8988T (cell line): ENCODE measurements around the gene WASF1.
"Not testable (repeated sequence)": the region's sequence is repeated elsewhere in the genome, so short reads cannot be mapped to it uniquely, and the experiment has no call there.

Experiments
- DNase-seq: peaks from one replicate; pipeline ENCODE4 v3.0.0; 2011

The WASF1 gene

DNA sequence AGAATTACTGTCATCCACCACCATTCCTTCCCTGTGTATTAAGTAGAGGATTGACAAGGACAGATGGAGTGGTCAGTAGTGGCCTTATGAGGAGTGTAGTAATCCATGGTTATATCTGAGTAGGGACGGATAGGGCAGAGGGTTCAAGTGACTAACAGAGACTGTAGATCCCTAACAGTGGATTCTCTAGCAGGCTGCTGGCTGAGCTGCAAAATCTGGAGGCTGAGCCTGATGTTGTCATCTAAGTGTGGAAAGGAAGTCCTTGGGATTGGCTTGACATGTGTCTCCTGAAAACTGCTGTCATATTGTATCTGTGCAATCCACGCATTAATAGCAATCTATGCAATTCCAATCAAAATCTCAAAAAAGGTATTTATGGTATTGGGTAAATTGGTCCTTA, 94.2 kb downstream of the WASF1 start:
- DNase-seq, result no peak

DNA sequence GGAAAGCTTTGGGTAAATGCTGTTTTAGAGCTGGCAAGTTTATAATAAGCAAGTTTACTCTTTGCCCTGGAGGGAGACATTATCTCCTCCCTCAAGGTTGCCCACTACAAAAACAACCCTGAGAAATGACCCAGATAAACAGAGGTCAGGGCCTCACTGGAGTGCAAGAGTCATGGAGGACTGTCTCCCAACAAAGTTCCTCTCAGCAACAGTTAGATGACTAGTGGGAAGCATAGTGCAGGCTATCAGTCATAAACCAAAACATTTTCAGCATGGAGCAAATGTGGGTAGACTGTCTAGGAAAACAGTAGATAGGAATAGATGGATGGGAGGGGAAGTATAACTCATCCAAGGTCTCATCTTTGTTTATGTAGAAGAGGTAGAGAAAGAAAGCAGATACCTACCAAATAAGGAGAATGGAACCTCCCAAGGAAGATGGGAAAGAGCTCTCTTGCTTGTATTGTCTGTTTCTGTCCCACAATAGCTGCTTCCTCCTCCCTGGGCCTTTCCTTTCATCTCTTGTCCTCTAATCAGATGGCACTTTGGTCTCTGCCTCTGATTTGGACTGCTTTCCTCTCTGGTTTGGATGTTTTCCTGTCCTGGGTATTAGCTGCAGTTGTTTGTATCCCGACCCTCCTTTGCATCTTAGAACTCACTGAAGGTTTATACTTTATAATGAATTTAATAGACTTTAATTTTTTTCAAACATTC, 95.4 kb downstream of the WASF1 start:
- DNase-seq, result no peak

DNA sequence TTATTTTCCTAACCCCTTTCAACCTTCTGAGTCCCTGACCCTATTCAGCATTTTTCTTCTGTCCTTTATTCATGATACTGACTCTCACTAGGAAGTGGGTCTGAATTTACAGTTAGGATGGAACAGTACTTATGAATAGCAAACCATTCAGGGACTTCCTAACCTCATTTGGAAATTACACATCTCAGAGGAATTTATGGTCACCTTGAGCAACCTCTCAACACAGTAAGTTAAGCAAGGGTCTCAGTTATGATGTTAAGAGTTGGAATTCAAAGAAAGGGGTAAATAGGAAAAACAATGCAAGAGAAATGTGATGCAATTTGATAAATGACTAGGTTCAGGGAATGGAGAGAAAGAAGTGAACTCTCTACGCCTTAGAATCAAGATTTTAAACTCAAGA, 104.1 kb downstream of the WASF1 start:
- DNase-seq, result no peak

DNA sequence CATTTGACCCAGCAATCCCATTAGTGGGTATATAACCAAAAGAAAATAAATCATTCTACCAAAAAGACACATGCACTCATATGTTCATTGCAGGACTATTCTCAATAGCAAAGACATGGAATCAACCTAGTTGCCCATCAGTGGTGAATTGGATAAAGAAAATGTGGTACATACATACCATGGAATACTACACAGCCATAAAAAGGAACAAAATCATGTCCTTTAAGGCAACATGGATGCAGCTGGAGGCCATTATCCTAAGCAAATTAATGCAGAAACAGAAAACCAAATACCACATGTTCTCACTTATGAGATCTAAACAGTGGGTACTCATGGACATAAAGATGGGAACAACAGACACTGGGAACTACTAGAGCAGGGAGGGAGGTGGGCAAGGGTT, 106.0 kb downstream of the WASF1 start:
- DNase-seq, result not testable (repeated sequence)

DNA sequence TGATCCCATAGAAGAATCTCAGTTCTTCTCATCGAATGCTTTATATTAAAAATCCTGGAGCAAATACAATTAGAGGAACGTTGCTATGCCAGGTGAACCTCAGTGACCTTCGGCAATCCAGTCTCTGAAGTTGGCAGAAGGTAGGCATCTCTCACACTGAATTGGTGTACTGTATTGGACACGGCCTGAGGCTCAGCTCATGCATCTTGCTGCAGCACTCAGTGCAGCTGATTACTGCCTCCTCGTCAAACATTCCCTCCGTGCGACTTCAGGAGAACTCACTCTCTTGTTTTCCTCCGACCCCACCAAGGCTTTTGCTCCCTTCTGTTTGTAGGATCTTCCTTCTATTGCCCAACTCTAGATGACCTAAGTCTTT, 110.9 kb downstream of the WASF1 start:
- DNase-seq, result no peak

DNA sequence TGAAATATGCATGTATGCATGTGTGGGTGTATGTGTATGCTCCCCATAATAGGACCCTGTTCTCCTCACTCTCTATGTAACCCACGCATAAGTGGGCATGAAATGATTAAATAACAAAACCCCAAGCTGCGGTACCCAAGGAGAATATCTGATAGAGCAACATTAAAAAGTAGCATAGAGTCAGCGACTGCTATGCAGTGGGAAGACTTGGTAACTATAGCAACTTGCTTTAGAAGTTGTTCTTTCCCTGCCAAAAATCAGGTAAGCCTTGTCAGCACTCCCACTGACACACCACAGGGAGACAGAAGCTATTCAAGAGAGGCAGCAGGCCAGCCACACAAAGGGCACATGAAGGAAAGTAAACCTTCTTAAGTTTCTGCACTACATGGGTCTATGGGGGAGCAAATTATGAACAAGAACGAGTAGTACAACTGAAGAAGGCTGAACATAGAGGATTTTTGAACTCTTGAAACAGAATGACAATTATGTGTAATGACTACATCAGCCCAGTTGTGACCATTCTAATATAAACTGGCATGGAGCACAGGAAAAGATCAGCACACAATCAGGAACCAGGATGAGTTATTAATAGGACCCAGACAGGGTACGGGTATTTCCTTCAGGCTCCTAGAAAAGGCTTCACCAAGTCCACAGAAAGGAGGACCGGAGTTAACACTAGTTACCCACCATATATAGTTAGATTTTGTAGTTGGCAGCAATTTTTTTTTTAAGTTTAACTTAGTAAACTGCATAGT, 111.5 kb downstream of the WASF1 start:
- DNase-seq, result no peak

DNA sequence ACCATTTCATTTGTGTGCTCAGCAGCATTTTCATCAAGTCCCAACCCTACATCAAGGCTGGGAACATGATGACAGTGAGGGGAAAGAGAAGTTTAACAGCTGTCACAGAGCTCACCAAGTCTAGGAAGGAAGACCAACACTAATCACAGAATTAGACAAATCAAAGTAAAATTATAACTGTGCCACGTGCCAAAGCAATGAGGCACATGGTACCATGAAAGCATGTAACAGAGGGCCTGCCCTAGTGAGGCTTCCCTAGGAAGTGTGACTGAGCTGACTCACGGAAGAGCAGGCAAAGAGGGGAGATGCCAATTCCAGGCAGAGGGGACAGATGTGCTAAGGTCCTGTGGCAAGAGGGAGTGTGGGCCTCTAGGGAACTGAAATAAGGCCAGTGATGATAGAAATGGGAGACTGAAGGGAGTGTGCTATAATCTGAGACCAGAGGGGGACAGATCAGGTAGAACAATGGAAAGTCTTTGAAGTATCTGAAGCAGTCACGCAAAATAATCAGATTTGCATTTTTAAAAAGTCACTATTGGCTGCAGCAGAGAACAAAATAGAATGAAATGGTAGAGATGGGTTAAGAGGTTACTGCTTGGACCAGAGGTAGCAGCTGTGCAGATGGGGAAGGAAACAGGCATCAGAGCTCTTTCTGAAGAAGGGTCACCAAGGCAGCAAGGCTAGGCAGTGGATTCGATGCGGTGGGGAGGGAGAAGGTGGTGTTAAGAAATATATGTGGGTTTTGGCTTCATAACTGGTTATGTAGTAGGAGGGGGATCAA, 114.5 kb downstream of the WASF1 start:
- DNase-seq, result no peak

DNA sequence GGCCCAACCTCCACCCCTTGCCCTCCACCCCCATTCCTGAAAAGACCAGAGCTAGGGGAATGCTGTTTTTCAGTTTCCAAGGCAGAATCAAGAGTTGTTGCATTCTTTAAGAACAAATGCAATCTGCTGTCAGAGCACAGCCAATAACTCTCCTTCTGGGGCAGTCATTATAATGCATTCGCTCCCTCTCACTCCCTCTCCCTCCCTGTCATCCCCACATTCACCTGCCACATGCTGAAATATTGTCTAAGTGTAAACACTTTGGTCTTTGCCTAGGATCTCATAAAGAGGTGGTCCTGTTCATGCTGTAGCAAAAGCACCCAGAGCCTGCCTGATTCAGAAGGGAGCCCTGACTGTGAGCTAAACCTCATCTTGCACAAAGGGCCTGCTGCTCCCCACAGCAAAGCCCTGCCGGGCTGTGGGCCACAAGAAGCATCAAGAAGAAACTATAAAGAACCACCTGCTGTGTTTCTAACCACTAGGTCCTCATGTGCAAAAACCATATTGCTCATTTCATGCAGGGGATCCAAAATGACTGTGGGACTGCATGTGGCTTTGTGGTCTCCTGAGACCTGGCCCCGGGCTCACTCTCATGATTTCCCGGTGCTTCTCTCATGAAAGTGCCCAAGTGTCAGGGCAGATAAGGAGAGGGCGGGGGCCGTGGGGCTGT, 115.7 kb downstream of the WASF1 start:
- DNase-seq, result no peak

DNA sequence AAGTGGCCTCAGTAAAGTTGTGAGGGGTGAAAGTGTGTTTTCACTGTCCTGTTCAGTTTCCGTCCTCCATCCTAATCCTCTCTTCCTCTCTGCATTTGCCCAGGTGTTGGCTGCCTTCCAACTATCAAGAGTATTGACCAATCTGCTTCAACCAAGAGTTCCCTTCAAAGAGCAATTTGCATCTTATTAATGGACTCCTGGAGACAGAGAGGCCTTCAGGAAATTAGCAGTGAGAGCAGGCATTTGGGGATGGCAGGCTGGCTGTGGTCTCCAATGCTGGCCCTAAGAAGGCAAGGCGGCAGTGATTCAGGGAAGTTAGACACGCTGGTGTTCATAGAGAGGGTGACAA, 124.1 kb downstream of the WASF1 start:
- DNase-seq, result no peak

DNA sequence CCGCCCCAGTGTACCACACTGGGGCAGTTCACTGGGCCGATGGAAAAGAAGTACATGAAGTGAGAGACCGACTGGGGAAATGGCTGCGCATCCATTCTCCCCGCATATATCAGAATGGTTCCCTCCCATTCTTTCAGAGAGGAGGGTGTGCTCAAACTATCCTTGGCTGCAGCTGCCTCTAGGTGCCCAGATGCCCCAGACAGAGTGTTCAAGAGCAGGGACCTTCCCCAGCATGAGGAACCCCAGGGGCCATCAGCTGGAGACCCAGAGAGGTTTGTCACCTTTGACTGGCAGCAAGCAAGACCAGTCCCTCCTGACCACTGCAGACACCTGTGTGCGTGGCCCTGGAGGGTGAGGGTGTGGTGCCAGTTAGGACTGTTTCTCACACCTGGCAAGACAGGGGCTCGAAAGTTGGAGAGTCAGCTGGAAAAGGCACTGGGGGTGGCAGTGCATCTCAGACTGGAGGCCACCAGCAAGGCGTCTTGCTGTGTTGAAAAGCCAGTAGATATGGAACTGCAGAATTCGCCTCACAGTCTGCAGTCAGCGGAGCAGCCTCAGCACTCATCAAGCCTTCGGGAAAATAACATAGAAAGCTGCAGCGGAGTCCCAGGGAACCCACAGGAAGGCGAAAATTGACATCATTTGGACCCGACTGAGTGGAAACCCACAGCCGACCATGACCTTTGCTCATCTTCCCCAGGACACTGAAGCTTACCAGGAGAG, 124.6 kb downstream of the WASF1 start:
- no peak for DNase-seq

DNA sequence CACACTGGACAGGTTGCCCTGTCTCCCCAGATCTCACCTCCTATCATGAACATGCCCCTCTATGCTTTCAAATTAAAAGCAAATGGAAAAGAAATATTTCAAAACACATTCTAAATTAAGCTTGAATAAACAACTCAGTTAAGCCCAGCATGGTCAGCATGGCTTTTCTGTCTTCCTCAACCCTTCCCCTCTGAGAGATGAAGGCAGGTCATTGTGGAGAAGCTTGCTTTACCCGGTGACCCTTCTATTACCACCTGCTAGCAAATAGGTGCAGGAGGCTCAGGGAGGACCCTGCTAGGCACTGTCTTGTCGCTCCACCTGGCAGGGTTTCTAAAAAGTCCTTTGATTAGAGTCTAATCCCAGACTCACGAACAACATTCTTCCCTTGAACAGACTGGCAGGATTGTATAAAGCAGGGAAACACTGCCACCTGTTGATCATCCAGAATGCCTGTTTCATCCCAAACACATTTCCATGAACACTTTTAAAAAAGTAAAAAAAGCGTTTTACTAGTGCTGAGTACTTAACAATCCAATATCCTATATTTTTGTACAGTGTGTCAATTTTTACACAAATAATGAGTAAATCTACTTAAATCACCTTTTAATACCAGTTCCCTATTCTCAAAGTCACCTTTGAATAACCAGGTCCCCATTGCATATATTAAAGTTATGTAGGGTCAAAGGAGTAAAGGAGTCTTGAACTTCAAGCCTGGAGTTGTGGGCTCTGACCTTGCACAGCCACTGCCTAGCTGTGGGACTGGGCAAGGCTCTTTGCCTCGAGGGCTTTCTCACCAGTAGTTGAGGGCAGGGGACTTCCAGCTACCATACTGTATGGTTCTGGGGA, 125.9 kb downstream of the WASF1 start:
- peak; percentile 53 for DNase-seq

DNA sequence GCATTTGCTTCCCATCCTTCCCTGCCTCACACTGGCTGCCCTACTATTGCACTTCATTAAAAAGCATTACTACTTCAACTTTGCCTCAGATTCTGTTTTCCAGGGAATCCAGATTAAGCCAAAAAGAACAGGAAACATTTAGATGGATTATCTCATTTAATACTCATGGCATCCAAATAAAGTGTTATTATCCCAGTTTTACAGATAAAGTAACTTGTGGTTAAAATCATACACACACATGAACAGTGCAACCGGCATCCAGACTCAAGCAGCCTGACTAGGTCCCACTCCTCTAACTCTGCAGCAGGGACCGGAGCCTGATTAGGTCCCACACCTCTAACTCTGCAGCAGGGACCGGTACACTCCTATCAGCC, 129.0 kb downstream of the WASF1 start:
- DNase-seq, result no peak
